CD14-positive monocyte (primary cell): ENCODE measurements around the gene NECTIN1. TPM values are rescaled to one million over a fixed set of nuclear protein-coding genes. Genes with fewer than 3 reads are reported as not detected.
A peak's percentile ranks its signal among the peaks of the same experiment; 100 is the strongest.

Experiments
- DNase-seq, 3 donors: peaks; one replicate each; pipeline ENCODE4 v3.0.0-alpha.2; 2011 to 2022
- H2AFZ ChIP-seq: 2 replicates; pipeline ENCODE4 v1.6.0; 2012; ENCODE audit warnings: mild to moderate bottlenecking, low read depth, low read length, inconsistent platforms; ENCODE audit not compliant: insufficient read depth, poor library complexity, severe bottlenecking
- H3K27ac ChIP-seq, 2 donors: 1 replicate in 1 of 2; 2 replicates in 1 of 2; pipeline ENCODE4 v1.5.1; 2012 to 2013; ENCODE audit warnings: low read length in 2 of 2, control low read depth in 1 of 2, inconsistent platforms in 1 of 2, low read depth in 1 of 2, mild to moderate bottlenecking in 1 of 2
- H3K27me3 ChIP-seq, 2 donors: one replicate each; pipeline versions ENCODE4 v1.6.0 to v1.6.1; 2011 to 2013; ENCODE audit warnings: low read length in 2 of 2; ENCODE audit not compliant: control insufficient read depth in 2 of 2, insufficient read depth in 2 of 2
- H3K36me3 ChIP-seq, 2 donors: replicated peaks in 1 of 2; 1 replicate in 1 of 2; 2 replicates in 1 of 2; pipeline versions ENCODE4 v1.5.1 to v1.6.1; 2012 to 2013; ENCODE audit warnings: low read length in 2 of 2, control low read depth in 1 of 2, inconsistent platforms in 1 of 2, mild to moderate bottlenecking in 1 of 2; ENCODE audit not compliant: insufficient read depth in 2 of 2, control insufficient read depth in 1 of 2
- H3K4me1 ChIP-seq, 2 donors: 1 replicate in 1 of 2; 2 replicates in 1 of 2; pipeline versions ENCODE4 v1.5.1 to v1.6.1; 2012 to 2013; ENCODE audit warnings: low read length in 2 of 2, control low read depth in 1 of 2, inconsistent platforms in 1 of 2, mild to moderate bottlenecking in 1 of 2, moderate library complexity in 1 of 2; ENCODE audit not compliant: insufficient read depth in 2 of 2, control insufficient read depth in 1 of 2
- H3K4me2 ChIP-seq: replicated peaks from 2 replicates; pipeline ENCODE3; 2012; ENCODE audit warnings: low read length, moderate library complexity, mild to moderate bottlenecking; ENCODE audit not compliant: poor library complexity, severe bottlenecking; ENCODE audit errors: extremely low read depth
- H3K4me3 ChIP-seq, 3 experiments: fragments of 200-600 bp in 1 of 3; sonication (generic) in 1 of 3; replicated peaks in 1 of 3; 1 replicate in 2 of 3; 2 replicates in 1 of 3; pipeline ENCODE4 v1.5.1; 2011 to 2013; ENCODE audit warnings: low read length in 3 of 3, mild to moderate bottlenecking in 3 of 3, control low read depth in 2 of 3, low read depth in 2 of 3, inconsistent platforms in 1 of 3, moderate library complexity in 1 of 3
- H3K79me2 ChIP-seq: 2 replicates; pipeline ENCODE4 v1.6.0; 2012; ENCODE audit warnings: mild to moderate bottlenecking, control low read depth, inconsistent platforms, low read length, moderate library complexity; ENCODE audit not compliant: insufficient read depth
- H3K9ac ChIP-seq: 2 replicates; pipeline ENCODE4 v1.6.0; 2017; ENCODE audit warnings: low read length, mild to moderate bottlenecking; ENCODE audit not compliant: insufficient read depth, poor library complexity, severe bottlenecking
- H3K9me3 ChIP-seq, 2 donors: replicated peaks in 1 of 2; 1 replicate in 1 of 2; 2 replicates in 1 of 2; pipeline versions ENCODE4 v1.5.1 to v1.6.1; 2012 to 2013; ENCODE audit warnings: low read length in 2 of 2, control low read depth in 1 of 2; ENCODE audit not compliant: control insufficient read depth in 1 of 2, insufficient read depth in 1 of 2
- H4K20me1 ChIP-seq: 2 replicates; pipeline ENCODE4 v1.6.0; 2012; ENCODE audit warnings: mild to moderate bottlenecking, low read length, control low read depth, moderate library complexity; ENCODE audit not compliant: insufficient read depth
- H3K27ac Mint-ChIP-seq, 7 donors: one replicate each; pipeline ENCODE4 v1.8.0; 2020; ENCODE audit warnings: mild to moderate bottlenecking in 7 of 7, mixed read lengths in 7 of 7, moderate library complexity in 6 of 7, inconsistent platforms in 2 of 7
- H3K27me3 Mint-ChIP-seq, 3 donors: one replicate each; pipeline ENCODE4 v1.8.0; 2021 to 2022; ENCODE audit warnings: low read depth in 3 of 3, mild to moderate bottlenecking in 3 of 3, mixed read lengths in 3 of 3, moderate library complexity in 3 of 3, inconsistent platforms in 1 of 3
- H3K36me3 Mint-ChIP-seq, 2 donors: one replicate each; pipeline ENCODE4 v1.8.0; 2020; ENCODE audit warnings: mixed read lengths in 2 of 2, inconsistent platforms in 1 of 2, mild to moderate bottlenecking in 1 of 2
- H3K4me1 Mint-ChIP-seq: one replicate; pipeline ENCODE4 v1.8.0; 2020; ENCODE audit warnings: mild to moderate bottlenecking, mixed read lengths
- H3K4me3 Mint-ChIP-seq, 2 donors: one replicate each; pipeline ENCODE4 v1.8.0; 2020; ENCODE audit warnings: mild to moderate bottlenecking in 2 of 2, mixed read lengths in 2 of 2, moderate library complexity in 1 of 2
- H3K9me3 Mint-ChIP-seq, 7 donors: one replicate each; pipeline ENCODE4 v1.8.0; 2020 to 2022; ENCODE audit warnings: mixed read lengths in 7 of 7, mild to moderate bottlenecking in 6 of 7, moderate library complexity in 6 of 7, inconsistent platforms in 2 of 7
- WGBS: methylation state at CpG from one replicate; pipeline ENCODE4 v1.1.5; 2013; ENCODE audit warnings: missing lambda C conversion rate; ENCODE audit not compliant: insufficient coverage; 5-methylcytosine and 5-hydroxymethylcytosine counted together
- intact Hi-C, 2 donors: fragments of 100-400 bp; cut with micrococcal nuclease; formaldehyde crosslinking; loops; one replicate each; pipeline versions ENCODE4 v1.15.0 to v1.15.1; 2023
- polyA plus RNA-seq, 3 donors: library from polyadenylated mRNA; depleted of rRNA in 1 of 3; unstranded in 2 of 3; stranded (reverse) in 1 of 3; fragments of 300-500 nt in 2 of 3; fragments of >200 nt in 1 of 3; fragmentation: Illumina TruSeq in 2 of 3; gene quantifications; 1 replicate in 2 of 3; 2 replicates in 1 of 3; pipeline ENCODE4 v1.2.3, GENCODE V29; 2012 to 2021
- TF ChIP-seq, protein P1 (sequence below): fragments of 200-600 bp; IDR thresholded peaks from one replicate; pipeline ENCODE4 v1.8.0; 2022; ENCODE audit warnings: antibody characterized with exemption, mild to moderate bottlenecking

NECTIN1 gene
- polyA plus RNA-seq, 3 donors: 0.53 to 8.3 (median 0.85) TPM

DNA sequence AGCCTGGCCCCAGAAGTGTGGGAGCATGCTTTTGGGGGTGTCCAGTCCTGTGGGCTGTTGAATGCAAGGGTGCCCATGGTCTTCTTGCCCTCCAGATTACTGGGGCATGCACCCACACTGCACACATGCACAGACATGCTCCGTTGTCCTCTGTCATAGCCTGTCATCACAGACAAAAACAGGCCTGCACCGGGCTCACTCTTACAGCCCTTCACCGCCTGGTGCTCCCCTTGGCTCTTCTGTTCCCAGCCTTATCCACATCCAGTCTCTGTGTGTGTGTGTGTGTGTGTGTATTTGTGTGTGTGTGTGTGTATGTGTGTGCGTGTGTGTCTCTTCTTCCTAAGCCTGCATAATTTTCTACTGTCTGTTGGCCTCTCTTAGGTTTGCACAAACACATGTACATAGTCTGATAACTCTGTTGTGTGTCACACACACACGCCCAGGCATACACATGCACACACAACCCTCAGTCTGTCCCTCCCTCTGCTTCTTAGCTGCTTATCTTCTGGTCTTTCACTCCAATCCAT is 23.4 kb upstream of the NECTIN1 start:
- Mint-ChIP-seq H3K27ac (no peak overlapping the region), H3K36me3 (no peaks in the 10 kb centered on the region), H3K4me1 (peaks cover 8% of the 10 kb centered on the region), H3K27me3 (peaks cover 24 to 47% (median 46%) of the 10 kb centered on the region in 3 donors), H3K9me3 (no peaks in the 10 kb centered on the region), H3K4me3 (no peak overlapping the region)
- 90% methylated on average over 1 of the region's 5 CpGs for WGBS
- H3K4me1 ChIP-seq: no peaks in the 10 kb centered on the region
- no peak overlapping the region for H2AFZ ChIP-seq
- no peaks in the 10 kb centered on the region for H3K9me3 ChIP-seq
- no peak overlapping the region for H3K27ac ChIP-seq
- TF ChIP-seq, protein P1, sequence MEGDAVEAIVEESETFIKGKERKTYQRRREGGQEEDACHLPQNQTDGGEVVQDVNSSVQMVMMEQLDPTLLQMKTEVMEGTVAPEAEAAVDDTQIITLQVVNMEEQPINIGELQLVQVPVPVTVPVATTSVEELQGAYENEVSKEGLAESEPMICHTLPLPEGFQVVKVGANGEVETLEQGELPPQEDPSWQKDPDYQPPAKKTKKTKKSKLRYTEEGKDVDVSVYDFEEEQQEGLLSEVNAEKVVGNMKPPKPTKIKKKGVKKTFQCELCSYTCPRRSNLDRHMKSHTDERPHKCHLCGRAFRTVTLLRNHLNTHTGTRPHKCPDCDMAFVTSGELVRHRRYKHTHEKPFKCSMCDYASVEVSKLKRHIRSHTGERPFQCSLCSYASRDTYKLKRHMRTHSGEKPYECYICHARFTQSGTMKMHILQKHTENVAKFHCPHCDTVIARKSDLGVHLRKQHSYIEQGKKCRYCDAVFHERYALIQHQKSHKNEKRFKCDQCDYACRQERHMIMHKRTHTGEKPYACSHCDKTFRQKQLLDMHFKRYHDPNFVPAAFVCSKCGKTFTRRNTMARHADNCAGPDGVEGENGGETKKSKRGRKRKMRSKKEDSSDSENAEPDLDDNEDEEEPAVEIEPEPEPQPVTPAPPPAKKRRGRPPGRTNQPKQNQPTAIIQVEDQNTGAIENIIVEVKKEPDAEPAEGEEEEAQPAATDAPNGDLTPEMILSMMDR: no peak
- H3K36me3 ChIP-seq: no peaks in the 10 kb centered on the region
- peaks cover 0 to 3% of the 10 kb centered on the region in 2 donors for H3K27me3 ChIP-seq
- no peaks in the 10 kb centered on the region for H4K20me1 ChIP-seq
- H3K4me3 ChIP-seq: no peak overlapping the region
- no peaks in the 10 kb centered on the region for H3K79me2 ChIP-seq
- DNase-seq: no peak
- H3K4me2 ChIP-seq: no peak overlapping the region
- intact Hi-C loops: no loop called here
- H3K9ac ChIP-seq: no peak overlapping the region

DNA sequence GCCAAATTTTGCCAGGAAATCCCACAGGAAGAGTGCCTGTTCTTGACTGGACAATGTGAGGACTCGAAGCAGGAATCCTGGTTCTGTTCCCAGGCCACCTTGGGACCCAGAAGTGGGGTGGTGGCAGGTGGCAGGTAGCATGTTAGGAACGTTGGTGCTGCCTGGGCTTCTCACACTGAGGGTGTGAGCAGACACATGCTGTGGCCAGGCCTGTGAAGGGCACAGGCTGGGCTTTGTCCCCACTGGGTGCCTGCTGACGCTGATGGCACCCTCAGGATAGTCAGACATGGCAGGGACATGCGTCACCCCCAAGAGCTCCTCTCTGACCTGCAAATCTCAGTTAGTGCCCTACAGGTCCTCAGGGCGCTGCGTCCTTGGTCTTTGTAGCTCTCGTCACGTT is 21.1 kb upstream of the NECTIN1 start:
- H4K20me1 ChIP-seq: no peaks in the 10 kb centered on the region
- H3K36me3 ChIP-seq: no peaks in the 10 kb centered on the region
- peaks cover 24 to 44% (median 43%) of the 10 kb centered on the region in 3 donors for H3K27me3 Mint-ChIP-seq
- DNase-seq: no peak
- no peak overlapping the region for H3K4me3 ChIP-seq
- no peaks in the 10 kb centered on the region for H3K79me2 ChIP-seq
- no peaks in the 10 kb centered on the region for H3K9me3 Mint-ChIP-seq
- intact Hi-C loops: no loop called here
- H3K4me1 Mint-ChIP-seq: peaks cover 8% of the 10 kb centered on the region
- peaks cover 0 to 3% of the 10 kb centered on the region in 2 donors for H3K27me3 ChIP-seq
- no peak overlapping the region for H2AFZ ChIP-seq
- H3K4me3 Mint-ChIP-seq: peak overlapping the region in 1 of 2 donors; percentile 11
- no peaks in the 10 kb centered on the region for H3K4me1 ChIP-seq
- no peak overlapping the region for H3K27ac ChIP-seq
- no peaks in the 10 kb centered on the region for H3K9me3 ChIP-seq
- no peak overlapping the region for H3K9ac ChIP-seq
- H3K4me2 ChIP-seq: no peak overlapping the region
- no peaks in the 10 kb centered on the region for H3K36me3 Mint-ChIP-seq
- H3K27ac Mint-ChIP-seq: no peak overlapping the region
- TF ChIP-seq, protein P1: no peak
- WGBS: 84% methylated on average over 6 of the region's 8 CpGs
